GM20431 (cell line): ENCODE results near the gene SLN.

Source experiments
- in situ Hi-C: fragments of 300-500 bp; cut with MseI, MboI; formaldehyde crosslinking; loops from one replicate; pipeline ENCODE4 v1.15.0; 2020; ENCODE audit warnings: low sequenced_read_pairs; ENCODE audit not compliant: unreplicated experiment

Gene SLN

GRCh38 chr11:107720303-107720774 is 8.5 kb upstream of the SLN start:
- in situ Hi-C loops, result no loop called here

GRCh38 chr11:107719557-107720302 is 7.9 kb upstream of the SLN start:
- in situ Hi-C loops, result no loop called here

- in situ Hi-C loops, result no loop called here
Observed at GRCh38 chr11:107719073-107719472, 7.2 kb upstream of the SLN start.

GRCh38 chr11:107716884-107717532 is 5.2 kb upstream of the SLN start:
- in situ Hi-C loops, result no loop called here

GRCh38 chr11:107713009-107713408 is 1.2 kb upstream of the SLN start:
- in situ Hi-C loops, result no loop called here

- in situ Hi-C loops, result no loop called here
Observed at GRCh38 chr11:107710301-107710700, 1.6 kb downstream of the SLN start.

- in situ Hi-C loops, result no loop called here
Observed at GRCh38 chr11:107708792-107709191, 3.1 kb downstream of the SLN start.

- in situ Hi-C loops, result no loop called here
Observed at GRCh38 chr11:107707807-107708206, 4.0 kb downstream of the SLN start.

GRCh38 chr11:107707215-107707671 is 4.6 kb downstream of the SLN start:
- in situ Hi-C loops, result no loop called here

GRCh38 chr11:107706531-107706930 is 5.3 kb downstream of the SLN start:
- in situ Hi-C loops, result no loop called here

GRCh38 chr11:107705027-107705426 is 6.8 kb downstream of the SLN start:
- in situ Hi-C loops, result no loop called here

GRCh38 chr11:107704451-107704850 is 7.4 kb downstream of the SLN start:
- in situ Hi-C loops, result no loop called here

GRCh38 chr11:107702723-107703122 is 9.1 kb downstream of the SLN start:
- in situ Hi-C loops, result no loop called here

- in situ Hi-C loops, result no loop called here
Observed at GRCh38 chr11:107702109-107702660, 9.7 kb downstream of the SLN start.

GRCh38 chr11:107699371-107700285 is 12.2 kb downstream of the SLN start:
- in situ Hi-C loops, result loop anchor here (25.0 kb wide), 1 partner anchor 112 kb away; the partner anchor contains the start of gene ELMOD1

- in situ Hi-C loops, result loop anchor here (25.0 kb wide), 1 partner anchor 110 kb away; the partner anchor contains the start of gene ELMOD1
Observed at GRCh38 chr11:107697291-107697690, 14.6 kb downstream of the SLN start.

GRCh38 chr11:107696140-107696539 is 15.7 kb downstream of the SLN start:
- in situ Hi-C loops, result loop anchor here (25.0 kb wide), 1 partner anchor 109 kb away; the partner anchor contains the start of gene ELMOD1

GRCh38 chr11:107695446-107695845 is 16.4 kb downstream of the SLN start:
- in situ Hi-C loops, result loop anchor here (25.0 kb wide), 1 partner anchor 108 kb away; the partner anchor contains the start of gene ELMOD1

- in situ Hi-C loops, result loop anchor here (25.0 kb wide), 1 partner anchor 104 kb away; the partner anchor contains the start of gene ELMOD1
Observed at GRCh38 chr11:107691000-107691750, 20.7 kb downstream of the SLN start.
